ENCODE measurements around the gene CCM2L. TPM values are rescaled to one million over a fixed set of nuclear protein-coding genes. Genes with fewer than 3 reads are reported as not detected.

The CCM2L gene
- total and polyA plus RNA-seq, 12 donors, result 4.9 to 26.8 (median 7.9) TPM

- peak; percentile 71 to 83 (median 82) for ATAC-seq
- peak within 1 kb of the TSS in 8 of 10 donors; percentile 34 to 96 (median 70) for H3K27ac ChIP-seq
- DNase-seq, result peak in 1 of 2 donors; percentile 42
- TF ChIP-seq CTCF (IDR thresholded peaks at IDR 0.05), result no peak
- H3K4me3 ChIP-seq, result peak within 1 kb of the TSS in 9 of 10 donors; percentile 9 to 67 (median 44)
- intact Hi-C loops (cut with DNase I), result no loop called here
- H3K36me3 ChIP-seq, result peaks cover 0 to 12% (median 0%) of the 10 kb centered on the region in 9 donors
- WGBS, 2 donors, result 0 to 2% methylated on average over 56 to 58 of the region's 58 CpGs
- H3K9me3 ChIP-seq, result peaks cover 0 to 3% (median 0%) of the 10 kb centered on the region in 11 donors
- peaks cover 0 to 47% (median 11%) of the 10 kb centered on the region in 9 donors for H3K4me1 ChIP-seq
- H3K27me3 ChIP-seq, result peaks cover 11 to 76% (median 64%) of the 10 kb centered on the region in 7 donors
These were observed 42.0 kb downstream of the CCM2L start, which contains the start of gene HCK for GRCh38 chr20:32052090-32052777. TSS of gene HCK (plus strand) at chr20:32052242.

GRCh38 chr20:32052778-32053362, 42.6 kb downstream of the CCM2L start:
- WGBS, 2 donors, result 16% methylated on average over 21 of the region's 22 CpGs
- H3K27me3 ChIP-seq, result peaks cover 11 to 77% (median 70%) of the 10 kb centered on the region in 7 donors
- peaks cover 0 to 53% (median 11%) of the 10 kb centered on the region in 9 donors for H3K4me1 ChIP-seq
- peaks cover 0 to 14% (median 0%) of the 10 kb centered on the region in 9 donors for H3K36me3 ChIP-seq
- peak overlapping the region in 3 of 10 donors; percentile 36 to 96 (median 70) for H3K27ac ChIP-seq
- ATAC-seq, result peak; percentile 53 to 83 (median 68)
- peak overlapping the region in 8 of 10 donors; percentile 17 to 67 (median 44) for H3K4me3 ChIP-seq
- DNase-seq, result peak; percentile 42 to 69
- intact Hi-C loops (cut with DNase I), result no loop called here
- H3K9me3 ChIP-seq, result peaks cover 0 to 3% (median 0%) of the 10 kb centered on the region in 11 donors
- TF ChIP-seq CTCF (IDR thresholded peaks at IDR 0.05), result no peak

- peaks cover 0 to 18% (median 0%) of the 10 kb centered on the region in 9 donors for H3K36me3 ChIP-seq
- peaks cover 0 to 3% (median 0%) of the 10 kb centered on the region in 11 donors for H3K9me3 ChIP-seq
- peaks cover 0 to 57% (median 11%) of the 10 kb centered on the region in 9 donors for H3K4me1 ChIP-seq
- DNase-seq (no peak), ATAC-seq (no peak)
- no peak for TF ChIP-seq CTCF (IDR thresholded peaks at IDR 0.05)
- peak overlapping the region in 1 of 10 donors; percentile 96 for H3K27ac ChIP-seq
- H3K27me3 ChIP-seq, result peaks cover 11 to 83% (median 74%) of the 10 kb centered on the region in 7 donors
- intact Hi-C loops (cut with DNase I), result no loop called here
- peak overlapping the region in 3 of 10 donors; percentile 1 to 67 (median 47) for H3K4me3 ChIP-seq
- 86 to 90% methylated on average over 3 of the region's 3 CpGs for WGBS, 2 donors
These were observed 43.4 kb downstream of the CCM2L start for GRCh38 chr20:32053648-32054047.

GRCh38 chr20:32056708-32057483, 46.7 kb downstream of the CCM2L start:
- H3K4me3 ChIP-seq, result no peak overlapping the region
- no peaks in the 10 kb centered on the region for H3K9me3 ChIP-seq
- peak overlapping the region in 1 of 10 donors; percentile 66 for H3K27ac ChIP-seq
- peaks cover 8 to 82% (median 61%) of the 10 kb centered on the region in 7 donors for H3K27me3 ChIP-seq
- DNase-seq, result no peak
- TF ChIP-seq CTCF (IDR thresholded peaks at IDR 0.05), result no peak
- ATAC-seq, result no peak
- intact Hi-C loops (cut with DNase I), result no loop called here
- peaks cover 0 to 64% (median 11%) of the 10 kb centered on the region in 9 donors for H3K4me1 ChIP-seq
- 66 to 71% methylated on average over 10 of the region's 10 CpGs for WGBS, 2 donors
- H3K36me3 ChIP-seq, result peaks cover 0 to 18% (median 0%) of the 10 kb centered on the region in 9 donors

All from heart right ventricle (tissue), 16 donors.